Stimulated activated CD8-positive, alpha-beta memory T cell treated with anti-CD3 and anti-CD28 coated beads, Interleukin-15, amount 100 ng/mL, for 24 hours (primary cell): ENCODE results near the gene SIRT1.
"Not testable (repeated sequence)": the region's sequence is repeated elsewhere in the genome, so short reads cannot be mapped to it uniquely, and the experiment has no call there.

Experiments
- DNase-seq: peaks from one replicate; pipeline ENCODE4 v3.0.0-alpha.2; 2020; ENCODE audit warnings: low read depth

Gene SIRT1

GRCh38 chr10:67877421-67877820 is 7.0 kb upstream of the SIRT1 start:
- not testable (repeated sequence) for DNase-seq

GRCh38 chr10:67878133-67878532 is 6.3 kb upstream of the SIRT1 start:
- no peak for DNase-seq

- DNase-seq: no peak
Observed at GRCh38 chr10:67883710-67884312, 645 bp upstream of the SIRT1 start.

GRCh38 chr10:67884842-67885670 is 600 bp downstream of the SIRT1 start:
- peak; percentile 50 for DNase-seq

- no peak for DNase-seq
Observed at GRCh38 chr10:67893637-67894036, 9.2 kb downstream of the SIRT1 start.

DNA sequence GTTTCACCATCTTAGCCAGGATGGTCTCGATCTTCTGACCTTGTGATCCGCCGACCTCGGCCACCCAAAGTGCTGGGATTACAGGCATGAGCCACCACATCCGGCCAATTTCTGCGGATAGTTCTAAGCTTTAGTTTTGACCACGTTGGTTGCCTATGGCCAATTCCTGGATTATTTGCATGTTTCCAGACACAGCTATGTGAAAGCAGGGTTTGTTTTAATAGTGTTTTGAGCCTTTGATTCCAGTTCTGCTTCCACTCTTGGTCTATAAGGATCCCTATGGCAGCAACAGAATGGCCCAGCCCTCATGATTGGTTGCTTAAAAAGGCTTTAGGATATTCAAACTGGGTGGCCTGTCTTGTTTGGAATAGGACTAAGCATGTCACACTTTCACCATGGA is 19.1 kb downstream of the SIRT1 start:
- DNase-seq: no peak

GRCh38 chr10:67912331-67912946 is 28.0 kb downstream of the SIRT1 start:
- no peak for DNase-seq

DNA sequence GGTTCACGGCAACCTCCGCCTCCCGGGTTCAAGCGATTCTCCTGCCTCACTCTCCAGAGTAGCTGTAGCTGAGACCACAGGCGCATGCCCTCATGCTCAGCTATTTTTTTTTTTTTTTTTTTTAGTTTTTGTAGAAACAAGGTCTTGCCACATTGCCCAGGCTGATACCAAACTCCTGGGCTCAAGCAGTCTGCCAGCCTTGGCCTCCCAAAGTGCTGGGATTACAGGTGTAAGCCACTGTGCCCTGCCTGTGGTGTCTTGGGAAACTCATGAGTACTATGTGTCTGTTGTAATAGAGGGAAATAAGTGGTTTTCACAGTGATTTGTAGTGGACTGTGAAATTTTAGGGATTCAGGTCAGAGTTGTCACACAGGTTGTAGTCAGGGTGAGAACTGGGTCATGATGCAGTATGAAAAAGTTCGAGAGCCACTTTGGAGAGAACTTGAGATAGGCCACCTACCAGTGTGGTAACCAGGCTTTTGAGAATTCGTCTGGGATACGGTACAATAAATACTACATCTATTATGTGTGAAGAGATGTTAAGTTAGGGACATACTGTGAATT is 30.4 kb downstream of the SIRT1 start:
- DNase-seq: no peak

GRCh38 chr10:67917169-67917568 is 32.7 kb downstream of the SIRT1 start:
- DNase-seq: no peak

DNA sequence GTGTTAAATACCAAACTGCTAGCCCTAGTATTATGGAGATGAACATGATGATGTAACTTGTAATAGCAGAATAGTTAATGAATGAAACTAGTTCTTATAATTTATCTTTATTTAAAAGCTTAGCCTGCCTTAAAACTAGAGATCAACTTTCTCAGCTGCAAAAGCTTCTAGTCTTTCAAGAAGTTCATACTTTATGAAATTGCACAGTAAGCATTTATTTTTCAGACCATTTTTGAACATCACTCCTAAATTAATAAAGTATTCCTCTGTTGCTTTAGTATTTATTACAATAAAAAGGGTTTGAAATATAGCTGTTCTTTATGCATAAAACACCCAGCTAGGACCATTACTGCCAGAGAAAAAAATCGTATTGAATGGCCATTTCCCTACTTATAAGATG is 33.2 kb downstream of the SIRT1 start:
- no peak for DNase-seq

DNA sequence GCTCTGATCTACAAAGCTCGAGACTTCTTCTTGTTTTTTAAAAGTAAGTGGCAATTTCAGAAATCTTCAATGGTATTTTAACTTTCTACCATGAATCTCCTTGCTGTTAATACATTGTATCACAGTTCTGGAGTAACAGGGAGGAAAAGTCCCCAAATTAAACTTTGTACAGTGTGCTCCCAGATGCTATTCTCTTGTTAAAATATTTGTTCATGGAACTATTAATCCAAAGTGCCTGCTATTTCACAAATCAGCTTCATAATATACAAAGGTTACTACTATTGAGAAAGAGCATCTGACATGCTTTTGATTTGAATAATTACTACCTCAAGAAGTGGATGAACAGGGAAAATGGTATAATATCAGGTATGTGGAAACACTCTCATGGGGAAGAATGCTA is 36.6 kb downstream of the SIRT1 start:
- no peak for DNase-seq

DNA sequence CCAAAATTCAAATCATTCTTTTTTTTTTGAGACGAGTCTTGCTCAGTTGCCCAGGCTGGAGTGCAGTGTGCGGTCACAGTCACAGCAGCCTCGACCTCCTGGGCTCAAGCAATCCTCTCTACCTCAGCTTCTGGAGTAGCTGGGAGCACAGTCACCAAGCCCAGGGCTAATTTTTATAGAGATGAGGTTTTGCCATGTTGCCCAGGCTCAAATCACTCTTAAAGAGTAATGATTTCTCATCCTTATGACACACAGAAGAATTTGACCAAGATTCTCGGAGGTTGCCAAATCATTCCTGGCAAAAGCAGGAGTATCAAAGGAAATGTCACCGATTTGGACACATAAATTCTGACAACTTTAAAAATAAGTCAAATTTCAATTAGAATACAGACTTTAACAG is 39.1 kb downstream of the SIRT1 start:
- no peak for DNase-seq

DNA sequence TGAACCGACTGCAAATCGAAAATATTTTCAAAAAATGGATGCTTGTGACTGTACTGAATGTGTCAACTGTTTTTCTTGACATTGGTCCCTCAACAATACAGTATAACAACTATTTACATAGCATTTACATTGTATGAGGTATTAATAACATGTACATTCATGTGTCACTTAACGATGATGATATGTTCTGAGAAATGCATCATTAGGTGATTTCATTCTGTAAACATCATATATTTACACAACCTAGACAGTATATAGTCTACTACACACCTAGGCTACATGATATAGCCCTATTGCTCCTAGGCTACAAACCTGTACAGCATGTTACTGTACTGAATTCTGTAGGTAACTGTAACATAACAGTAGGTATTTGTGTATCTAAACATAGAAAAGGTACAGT is 39.7 kb downstream of the SIRT1 start:
- no peak for DNase-seq

DNA sequence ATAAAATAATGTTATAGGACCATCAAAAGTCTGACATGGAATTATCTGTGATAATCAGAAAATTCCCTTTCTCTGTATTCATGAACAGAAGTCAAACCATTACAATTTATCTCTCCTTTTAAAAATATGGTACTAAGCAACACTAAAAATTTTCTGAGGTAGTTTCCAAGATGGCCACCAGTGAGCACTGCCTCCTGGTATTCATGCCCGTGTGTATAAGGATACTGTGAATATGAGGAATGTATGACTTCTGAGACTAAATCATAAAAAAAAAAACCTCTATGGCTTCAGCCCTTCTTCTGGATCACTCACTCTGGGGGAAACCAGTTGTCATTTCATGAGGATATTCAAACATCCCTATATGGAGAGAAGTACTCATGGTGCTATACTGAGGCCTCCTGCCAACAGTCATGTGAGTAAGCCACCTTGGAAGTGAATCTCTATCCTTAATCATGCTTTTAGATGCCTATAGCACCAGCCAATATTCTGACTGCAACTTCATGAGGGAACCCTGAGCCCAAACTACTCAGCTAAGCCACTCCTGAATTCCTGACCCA is 41.1 kb downstream of the SIRT1 start:
- no peak for DNase-seq

- no peak for DNase-seq
Observed at GRCh38 chr10:67926951-67927350, 42.5 kb downstream of the SIRT1 start.

DNA sequence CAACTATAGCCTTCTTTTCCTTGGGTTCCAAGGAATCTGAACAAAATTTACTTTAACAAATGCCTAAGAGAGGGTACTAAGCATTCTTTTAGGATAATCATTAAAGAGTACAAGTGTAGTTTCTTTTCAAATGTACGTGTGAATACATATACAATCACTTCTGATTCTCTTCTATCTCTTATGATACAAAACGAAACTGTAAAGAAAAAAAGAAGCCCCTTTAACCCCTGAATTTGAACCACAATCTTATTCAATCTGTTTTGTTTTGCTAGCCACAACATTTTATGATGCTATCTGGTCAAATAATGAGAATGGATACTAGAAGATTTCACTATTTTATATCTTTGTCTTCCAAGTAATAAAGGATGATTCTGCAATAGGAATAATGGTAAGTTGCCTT is 48.7 kb downstream of the SIRT1 start:
- no peak for DNase-seq

GRCh38 chr10:67934336-67934735 is 49.9 kb downstream of the SIRT1 start:
- DNase-seq: no peak

DNA sequence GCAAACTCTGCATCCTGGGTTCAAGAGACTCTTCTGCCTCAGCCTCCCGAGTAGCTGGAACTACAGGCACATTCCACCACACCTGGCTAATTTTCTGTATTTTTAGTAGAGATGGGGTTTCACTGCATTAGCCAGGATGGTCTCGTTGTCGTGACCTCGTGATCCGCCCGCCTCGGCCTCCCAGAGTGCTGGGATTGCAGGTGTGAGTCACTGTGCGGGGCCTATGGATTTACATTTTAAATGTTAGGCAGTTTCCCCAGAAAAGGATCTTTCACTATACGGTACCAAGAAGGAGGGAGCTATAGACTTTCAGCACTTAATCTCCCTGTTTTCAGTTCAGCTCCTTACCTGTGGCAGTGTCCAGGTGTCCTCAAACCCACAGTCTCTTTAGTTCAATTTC is 50.8 kb downstream of the SIRT1 start:
- no peak for DNase-seq

DNA sequence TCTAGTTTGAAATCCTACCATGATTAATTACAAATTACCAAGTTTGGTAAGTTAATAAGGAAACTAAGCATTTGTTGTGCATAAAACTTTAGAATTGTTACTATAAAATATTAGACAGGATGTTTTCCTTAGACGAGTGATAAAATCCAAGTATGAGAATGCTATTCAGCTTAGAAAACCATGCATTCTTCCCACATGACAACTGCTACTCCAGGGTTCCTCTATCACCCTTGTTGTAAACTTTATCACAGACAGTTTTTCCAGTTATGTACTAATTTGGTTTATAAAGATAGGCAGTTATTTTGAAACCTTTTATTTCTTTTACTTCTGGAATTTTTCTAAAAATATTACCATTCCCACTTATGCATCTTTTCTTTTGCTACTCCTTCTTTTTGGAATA is 52.0 kb downstream of the SIRT1 start:
- DNase-seq: no peak

DNA sequence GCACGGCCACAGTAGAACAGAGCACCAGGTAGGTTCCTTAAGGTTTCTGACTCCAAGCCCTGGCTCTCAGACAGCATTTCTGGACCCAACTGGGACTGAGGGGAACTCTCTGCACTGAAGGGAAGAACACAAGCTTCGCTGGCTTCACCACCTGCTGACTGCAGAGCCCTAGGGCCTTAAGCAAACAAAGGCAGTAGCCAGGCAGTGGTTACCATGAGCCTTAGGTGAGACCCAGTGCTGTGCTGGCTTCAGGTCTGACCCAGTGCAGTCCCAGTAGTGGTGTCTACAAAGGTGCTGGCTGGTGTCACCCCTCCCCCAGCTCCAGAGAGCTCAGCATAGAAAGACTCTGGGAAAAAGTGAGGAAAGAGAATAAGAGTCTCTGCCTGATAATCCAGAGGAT is 59.5 kb downstream of the SIRT1 start:
- DNase-seq: no peak

DNA sequence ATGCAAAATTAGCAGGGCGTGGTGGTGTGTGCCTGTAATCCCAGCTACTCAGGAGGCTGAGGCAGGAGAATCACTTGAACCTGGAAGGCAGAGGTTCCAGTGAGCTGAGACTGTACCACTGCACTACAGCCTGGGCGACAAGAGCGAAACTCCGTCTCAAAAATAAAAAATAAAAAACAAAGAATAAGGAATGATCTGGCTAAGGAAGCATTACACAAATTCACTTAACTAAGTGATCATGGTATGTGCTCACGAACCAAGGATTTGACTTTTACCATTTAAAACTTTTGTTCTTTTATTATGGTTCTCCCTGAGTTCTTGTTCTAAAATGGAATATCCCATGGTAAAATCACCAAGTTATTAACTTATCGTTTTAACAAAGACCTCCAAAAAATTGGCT is 71.2 kb downstream of the SIRT1 start:
- no peak for DNase-seq

GRCh38 chr10:67959839-67960476 is 75.5 kb downstream of the SIRT1 start:
- DNase-seq: no peak
